Activated T-helper 17 cell treated with anti-CD3 and anti-CD28 coated beads, Interleukin-2, amount 50 U/mL, for 72 hours (primary cell): ENCODE measurements around the gene CAMKK1. TPM values are rescaled to one million over a fixed set of nuclear protein-coding genes. Genes with fewer than 3 reads are reported as not detected.
"Not testable (repeated sequence)": the region's sequence is repeated elsewhere in the genome, so short reads cannot be mapped to it uniquely, and the experiment has no call there.

ENCODE experiments used
- ATAC-seq: fragments of 150-1000 bp; cut with Tn5 transposase; replicated peaks from 2 replicates; pipeline ENCODE4 v1.10.0; 2021; ENCODE audit warnings: mild to moderate bottlenecking, moderate library complexity
- H3K27ac Mint-ChIP-seq: one replicate; pipeline ENCODE4 v1.8.0; 2022; ENCODE audit warnings: mixed read lengths
- H3K27me3 Mint-ChIP-seq: one replicate; pipeline ENCODE4 v1.8.0; 2022; ENCODE audit warnings: mixed read lengths
- H3K36me3 Mint-ChIP-seq: one replicate; pipeline ENCODE4 v1.8.0; 2022; ENCODE audit warnings: low read depth, mild to moderate bottlenecking, mixed read lengths
- H3K4me1 Mint-ChIP-seq: one replicate; pipeline ENCODE4 v1.8.0; 2022; ENCODE audit warnings: mixed read lengths
- H3K4me3 Mint-ChIP-seq: one replicate; pipeline ENCODE4 v1.8.0; 2022; ENCODE audit warnings: mild to moderate bottlenecking, mixed read lengths
- H3K9me3 Mint-ChIP-seq: one replicate; pipeline ENCODE4 v1.8.0; 2022; ENCODE audit warnings: mixed read lengths
- total RNA-seq, 2 donors: library from RNA; stranded (reverse); gene quantifications; one replicate each; pipeline ENCODE4 v1.2.3, GENCODE V29; 2022

The CAMKK1 gene
- total RNA-seq, 2 donors from 2014 or later, result 4.0 to 4.9 TPM

DNA sequence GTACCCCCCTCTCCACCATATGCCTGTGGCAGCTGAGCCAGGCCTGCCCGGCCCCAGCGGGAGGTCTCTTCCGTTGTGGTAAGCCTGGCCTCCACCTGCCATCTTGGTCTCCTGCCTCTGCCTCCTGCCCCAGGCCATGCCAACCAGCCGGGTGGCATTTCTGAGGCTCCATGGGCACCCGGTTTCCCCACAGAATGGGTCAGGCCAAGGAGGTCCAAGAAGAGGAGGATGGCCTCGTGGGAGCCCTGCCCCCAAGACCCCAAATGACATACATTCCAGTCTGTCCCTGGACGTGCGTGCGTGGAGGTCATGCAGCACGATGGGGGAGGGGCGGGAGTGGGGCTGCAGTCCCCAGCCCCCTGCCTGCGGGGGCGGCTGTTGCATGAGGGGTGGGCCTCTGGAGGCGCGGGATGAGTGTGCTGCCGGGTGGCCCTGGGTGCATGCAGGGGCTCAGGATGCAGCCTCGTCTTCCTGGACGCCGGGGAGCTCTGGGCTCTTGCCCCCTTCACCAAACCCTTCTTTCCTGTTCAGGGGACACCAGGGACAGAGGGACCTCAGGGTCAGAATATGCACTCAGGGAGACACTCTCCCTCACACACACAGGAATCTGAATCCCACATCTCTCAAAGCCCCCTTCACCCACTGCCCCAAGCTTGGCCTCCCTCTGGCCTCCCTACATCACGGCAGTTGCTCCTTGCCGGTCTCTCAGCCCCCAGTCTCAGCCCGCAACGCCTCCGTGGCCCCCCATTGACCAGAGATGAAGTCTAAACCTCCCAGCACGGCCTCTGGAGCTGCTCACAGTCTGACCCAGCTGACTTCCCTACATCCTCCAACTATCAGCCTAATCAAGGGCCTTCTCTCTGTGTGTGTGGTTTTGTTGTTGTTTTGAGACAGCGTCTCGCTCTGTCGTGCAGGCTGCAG lies 30.8 kb downstream of the CAMKK1 start:
- peaks cover 4% of the 10 kb centered on the region for H3K4me1 Mint-ChIP-seq
- H3K36me3 Mint-ChIP-seq, result no peaks in the 10 kb centered on the region
- H3K27me3 Mint-ChIP-seq, result no peaks in the 10 kb centered on the region
- no peaks in the 10 kb centered on the region for H3K9me3 Mint-ChIP-seq
- H3K4me3 Mint-ChIP-seq, result no peak overlapping the region
- ATAC-seq, result no peak
- no peak overlapping the region for H3K27ac Mint-ChIP-seq

DNA sequence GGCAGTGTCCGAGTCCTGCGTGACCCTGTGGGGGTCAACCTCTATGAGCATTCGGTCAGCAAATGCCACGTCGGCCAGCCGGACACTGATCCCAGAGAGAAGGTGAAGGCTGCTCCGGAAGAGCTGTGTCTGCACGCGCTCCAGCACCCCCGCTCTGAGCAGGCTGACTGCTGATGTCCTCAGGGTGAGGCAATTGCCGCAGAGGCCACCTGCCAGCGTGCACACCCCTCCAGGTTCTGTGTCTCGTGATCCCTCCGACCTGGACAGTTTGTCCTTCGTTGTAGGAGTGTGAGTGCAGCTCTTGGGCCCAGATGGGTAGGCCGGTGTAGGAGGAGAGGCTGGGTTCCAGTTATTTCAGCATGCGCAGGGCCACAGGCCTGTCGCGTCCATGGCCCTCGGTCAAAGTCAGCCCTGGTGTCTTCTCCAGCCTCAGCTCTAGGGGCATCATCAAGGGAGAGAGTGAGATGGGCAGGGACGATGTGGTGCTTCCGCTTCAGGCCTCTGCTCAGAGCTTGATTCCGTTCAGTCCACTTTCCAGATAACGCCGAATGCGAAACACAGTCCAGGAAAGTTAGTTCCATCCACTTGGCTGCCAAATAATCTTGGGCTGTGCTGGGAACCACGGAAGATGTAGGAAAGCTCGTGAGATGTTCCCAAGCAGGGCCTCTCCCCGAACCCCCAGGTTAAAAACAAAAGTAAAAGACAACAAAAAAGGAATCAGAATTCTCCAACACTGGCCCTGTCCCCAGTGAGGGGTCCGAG lies 31.7 kb downstream of the CAMKK1 start:
- Mint-ChIP-seq H3K4me3 (no peak overlapping the region), H3K27me3 (no peaks in the 10 kb centered on the region), H3K9me3 (no peaks in the 10 kb centered on the region), H3K4me1 (peaks cover 4% of the 10 kb centered on the region), H3K27ac (no peak overlapping the region), H3K36me3 (no peaks in the 10 kb centered on the region)
- ATAC-seq, result no peak

GRCh38 chr17:3859940-3860339 lies 32.9 kb downstream of the CAMKK1 start:
- Mint-ChIP-seq H3K4me3 (no peak overlapping the region), H3K36me3 (no peaks in the 10 kb centered on the region), H3K27ac (no peak overlapping the region), H3K27me3 (no peaks in the 10 kb centered on the region), H3K4me1 (peaks cover 4% of the 10 kb centered on the region), H3K9me3 (no peaks in the 10 kb centered on the region)
- ATAC-seq, result no peak

DNA sequence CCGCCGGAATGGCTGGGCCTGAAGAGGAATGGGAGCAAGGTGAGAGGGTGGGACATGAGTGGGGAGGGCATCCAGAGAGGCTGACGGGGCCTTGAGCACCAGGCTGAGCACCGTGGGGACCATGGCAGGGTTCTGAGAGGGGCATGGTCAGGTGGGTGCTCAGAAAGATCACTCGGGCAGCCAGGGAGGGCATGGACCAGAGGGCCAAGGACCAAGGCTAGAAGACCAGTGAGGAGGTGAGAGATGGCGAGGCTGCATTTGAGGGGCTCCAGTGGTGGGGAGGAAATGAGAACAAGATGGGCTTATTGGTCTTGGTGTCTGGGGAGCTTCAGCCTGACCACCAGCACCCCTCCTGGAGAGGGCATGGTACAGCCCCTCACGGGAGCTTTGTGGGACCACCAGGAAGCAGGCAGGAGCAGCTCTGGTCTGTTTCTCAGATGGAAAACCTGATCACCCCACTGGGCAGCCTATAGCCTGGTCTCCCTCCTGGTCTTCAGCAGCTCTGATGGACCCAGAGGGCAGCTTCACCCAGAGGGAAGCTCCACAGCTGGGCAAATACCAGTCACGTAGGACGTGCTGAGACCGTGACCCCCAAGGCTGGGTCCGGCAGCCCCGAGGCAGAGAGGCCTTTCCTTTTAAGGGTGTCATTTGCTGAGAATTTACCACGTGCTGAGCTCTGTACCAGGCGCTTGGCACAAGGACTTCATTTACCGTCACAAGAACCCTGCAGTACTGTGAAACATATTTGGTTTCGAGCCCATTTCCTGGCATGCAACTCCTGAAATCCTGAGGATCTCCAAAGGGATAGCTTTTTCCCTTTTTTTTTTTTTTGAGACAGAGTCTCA lies 35.4 kb downstream of the CAMKK1 start:
- H3K4me1 Mint-ChIP-seq, result peaks cover 2% of the 10 kb centered on the region
- ATAC-seq, result no peak
- H3K36me3 Mint-ChIP-seq, result no peaks in the 10 kb centered on the region
- H3K4me3 Mint-ChIP-seq, result no peak overlapping the region
- H3K27me3 Mint-ChIP-seq, result no peaks in the 10 kb centered on the region
- H3K27ac Mint-ChIP-seq, result no peak overlapping the region
- H3K9me3 Mint-ChIP-seq, result no peaks in the 10 kb centered on the region

DNA sequence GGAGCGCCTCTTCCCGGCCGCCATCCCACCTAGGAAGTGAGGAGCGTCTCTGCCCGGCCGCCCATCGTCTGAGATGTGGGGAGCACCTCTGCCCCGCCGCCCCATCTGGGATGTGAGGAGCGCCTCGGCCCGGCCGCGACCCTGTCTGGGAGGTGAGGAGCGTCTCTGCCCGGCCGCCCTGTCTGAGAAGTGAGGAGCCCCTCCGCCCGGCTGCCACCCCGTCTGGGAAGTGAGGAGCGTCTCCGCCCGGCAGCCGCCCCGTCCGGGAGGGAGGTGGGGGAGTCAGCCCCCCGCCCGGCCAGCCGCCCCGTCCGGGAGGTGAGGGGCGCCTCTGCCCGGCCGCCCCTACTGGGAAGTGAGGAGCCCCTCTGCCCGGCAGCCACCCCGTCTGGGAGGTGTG lies 38.6 kb downstream of the CAMKK1 start:
- not testable (repeated sequence) for H3K9me3 Mint-ChIP-seq, H3K27me3 Mint-ChIP-seq, H3K4me1 Mint-ChIP-seq, H3K4me3 Mint-ChIP-seq, H3K27ac Mint-ChIP-seq, ATAC-seq, H3K36me3 Mint-ChIP-seq

- Mint-ChIP-seq H3K4me3 (no peak overlapping the region), H3K9me3 (no peaks in the 10 kb centered on the region), H3K36me3 (no peaks in the 10 kb centered on the region), H3K27ac (no peak overlapping the region), H3K27me3 (peaks cover 5% of the 10 kb centered on the region), H3K4me1 (peaks cover 5% of the 10 kb centered on the region)
- ATAC-seq, result no peak
Observed at GRCh38 chr17:3852561-3852960, 40.3 kb downstream of the CAMKK1 start.

DNA sequence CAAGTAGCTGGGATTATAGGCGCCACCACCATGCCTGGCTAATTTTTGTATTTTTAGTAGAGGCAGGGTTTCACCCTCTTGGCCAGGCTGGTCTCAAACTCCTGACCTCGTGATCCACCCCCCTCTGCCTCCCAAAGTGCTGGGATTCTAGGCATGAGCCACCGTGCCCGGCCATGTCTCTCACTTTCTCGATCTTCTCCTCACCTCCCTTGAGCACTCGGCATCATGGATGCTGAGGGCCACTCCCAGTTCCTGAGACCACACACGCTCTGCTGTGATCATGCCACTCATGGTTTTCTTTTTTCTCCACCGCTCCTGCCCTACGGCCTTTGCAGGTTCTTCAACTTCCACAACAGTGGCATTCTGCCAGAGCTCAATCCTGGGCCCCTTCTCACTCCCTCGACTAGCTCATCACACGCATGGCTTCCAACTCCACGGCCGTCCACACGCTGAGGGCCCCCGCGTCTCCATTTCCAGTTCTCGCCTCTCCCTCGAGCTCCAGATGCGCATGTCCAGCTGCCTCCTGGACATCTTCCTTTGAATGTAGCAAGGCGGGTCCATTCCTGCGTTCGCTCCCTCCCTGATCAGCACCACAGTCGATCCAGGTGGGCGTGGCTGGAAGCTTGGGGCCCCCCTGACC lies 41.3 kb downstream of the CAMKK1 start:
- Mint-ChIP-seq H3K9me3 (no peaks in the 10 kb centered on the region), H3K36me3 (no peaks in the 10 kb centered on the region), H3K4me1 (peaks cover 5% of the 10 kb centered on the region), H3K4me3 (no peak overlapping the region), H3K27ac (no peak overlapping the region), H3K27me3 (peaks cover 5% of the 10 kb centered on the region)
- ATAC-seq, result no peak

DNA sequence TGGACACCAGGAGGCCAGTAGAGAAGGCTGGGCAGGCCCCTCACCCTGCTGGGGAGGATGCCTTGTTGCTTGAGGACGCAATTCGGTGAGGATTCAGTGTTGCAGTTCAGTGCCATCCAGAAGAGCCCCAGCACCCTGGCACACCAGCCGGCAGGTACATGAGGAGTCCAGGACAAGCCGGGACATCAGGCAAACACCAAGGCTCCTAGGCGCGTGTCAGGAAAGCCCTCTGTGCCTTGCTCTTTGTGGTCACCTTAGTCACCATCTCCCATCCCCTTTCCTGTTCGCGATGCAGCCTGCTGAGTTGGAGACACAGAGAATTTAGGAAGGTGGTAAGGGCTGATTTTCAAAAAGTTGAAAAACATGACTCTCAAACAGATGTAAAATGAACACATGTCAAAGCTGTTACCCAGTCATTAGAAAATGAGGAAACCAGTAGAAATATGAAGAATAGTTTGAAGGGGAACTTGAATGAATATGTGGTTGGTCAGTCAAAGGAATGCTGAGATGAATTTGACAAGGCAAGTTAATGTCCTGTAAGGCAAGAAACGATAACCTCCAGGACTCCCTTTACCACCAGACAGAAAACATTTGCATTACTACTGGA lies 44.5 kb downstream of the CAMKK1 start:
- Mint-ChIP-seq H3K9me3 (no peaks in the 10 kb centered on the region), H3K4me3 (no peak overlapping the region), H3K4me1 (peaks cover 20% of the 10 kb centered on the region), H3K36me3 (peaks cover 11% of the 10 kb centered on the region), H3K27ac (no peak overlapping the region), H3K27me3 (peaks cover 5% of the 10 kb centered on the region)
- ATAC-seq, result no peak

DNA sequence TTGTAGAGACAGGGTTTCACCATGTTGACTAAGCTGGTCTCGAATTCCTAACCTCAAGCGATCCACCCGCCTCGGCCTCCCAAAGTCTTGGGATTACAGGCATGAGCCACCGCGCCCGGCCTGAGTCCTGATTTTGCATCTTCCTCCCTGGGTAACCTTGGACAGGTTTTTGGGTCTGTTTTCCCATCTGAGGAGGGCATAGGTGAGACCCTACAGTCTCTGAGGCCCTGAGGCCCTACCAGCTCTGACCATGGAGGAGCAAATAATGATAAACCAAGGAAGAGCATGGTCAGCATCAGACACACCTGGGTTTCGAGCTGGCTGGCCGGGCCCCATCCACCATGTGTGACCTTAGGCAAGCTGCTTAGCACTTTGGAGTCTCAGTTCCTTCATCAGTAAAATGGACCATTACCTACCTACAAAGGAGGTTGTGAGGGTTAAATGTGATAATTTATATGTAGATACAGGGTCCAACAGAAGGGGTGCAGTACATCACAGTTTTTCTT lies 45.6 kb downstream of the CAMKK1 start:
- Mint-ChIP-seq H3K27ac (no peak overlapping the region), H3K36me3 (peaks cover 23% of the 10 kb centered on the region), H3K4me1 (peaks cover 20% of the 10 kb centered on the region), H3K4me3 (peak overlapping the region; percentile 93), H3K9me3 (no peaks in the 10 kb centered on the region), H3K27me3 (peaks cover 5% of the 10 kb centered on the region)
- no peak for ATAC-seq

- Mint-ChIP-seq H3K27ac (peak overlapping the region; percentile 91), H3K4me1 (peaks cover 15% of the 10 kb centered on the region)
- ATAC-seq, result no peak
Observed at GRCh38 chr17:3846437-3847164, 46.3 kb downstream of the CAMKK1 start.

GRCh38 chr17:3845621-3846436 lies 47.0 kb downstream of the CAMKK1 start, which contains the start of gene NCBP3:
Gene NCBP3 (minus strand): TSS chr17:3846246. CDS start chr17:3846223, 23 bp downstream.
- Mint-ChIP-seq H3K27ac (peak within 1 kb of the TSS; percentile 91), H3K36me3 (peaks cover 36% of the 10 kb centered on the region), H3K4me3 (peak within 1 kb of the TSS; percentile 93), H3K9me3 (no peaks in the 10 kb centered on the region), H3K4me1 (peaks cover 15% of the 10 kb centered on the region), H3K27me3 (no peaks in the 10 kb centered on the region)
- peak; percentile 97 for ATAC-seq

More at GRCh38 chr17:3846437-3847164, 46.3 kb downstream of the CAMKK1 start:
- Mint-ChIP-seq H3K9me3 (no peaks in the 10 kb centered on the region), H3K36me3 (peaks cover 29% of the 10 kb centered on the region), H3K27me3 (no peaks in the 10 kb centered on the region), H3K4me3 (peak overlapping the region; percentile 93)

DNA sequence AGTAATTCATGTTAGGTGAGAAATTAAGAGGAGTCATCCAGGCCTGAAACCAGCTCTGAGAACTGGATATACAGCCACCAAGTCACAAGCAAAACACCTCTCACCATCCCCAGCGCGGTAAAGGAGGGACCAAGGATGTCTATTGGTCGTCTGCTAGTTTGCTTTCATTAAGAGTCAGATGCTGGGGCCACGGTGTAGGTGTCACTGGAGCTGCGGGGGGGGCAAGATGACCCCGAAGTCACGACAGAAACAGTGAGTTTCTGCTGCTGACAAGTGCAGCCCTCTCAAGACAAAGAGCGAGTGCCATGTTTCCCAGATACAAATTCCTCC lies 47.6 kb downstream of the CAMKK1 start:
- ATAC-seq, result peak; percentile 60
- Mint-ChIP-seq H3K27ac (peak overlapping the region; percentile 91), H3K9me3 (no peaks in the 10 kb centered on the region)

More for the DNA sequence above, 47.6 kb downstream of the CAMKK1 start:
- H3K4me1 Mint-ChIP-seq, result peaks cover 20% of the 10 kb centered on the region
- no peaks in the 10 kb centered on the region for H3K27me3 Mint-ChIP-seq
- peak overlapping the region; percentile 93 for H3K4me3 Mint-ChIP-seq
- peaks cover 42% of the 10 kb centered on the region for H3K36me3 Mint-ChIP-seq
